A549 treated with DMSO at 1 μM for 4 hours (cell line): ENCODE results near the gene RPL3. TPM values are rescaled to one million over a fixed set of nuclear protein-coding genes. Genes with fewer than 3 reads are reported as not detected.

Source experiments
- total RNA-seq: library from RNA; stranded (reverse); fragments of 200-300 nt; extraction: Qiagen RNA extraction; gene quantifications from 5 replicates; pipeline ENCODE4 v1.2.3, GENCODE V29; 2022; ENCODE audit warnings: low read depth

The RPL3 gene
- total RNA-seq, result 1,696 to 2,516 TPM (median 1,732 TPM) in 5 replicates

GRCh38 chr22:39319284-39320022, at the start of gene RPL3:
TSS of gene RPL3 (minus strand) at chr22:39319623. CDS start at chr22:39319597, 26 bp downstream.

GRCh38 chr22:39349967-39350726, 30.7 kb upstream of the RPL3 start, which contains the start of gene SYNGR1:
TSS of gene SYNGR1 (plus strand) at chr22:39349991. CDS start at chr22:39350011, 20 bp downstream.

Other genes with a start within 250 kb of the RPL3 start
- 0.05 to 0.08 TPM in 2 of 5 replicates, not detected in the others for gene APOBEC3G, start 242.3 kb downstream of the RPL3 start, total RNA-seq
- gene APOBEC3H, start 222.4 kb downstream of the RPL3 start, total RNA-seq, result 0.14 to 0.59 TPM (median 0.47 TPM) in 4 of 5 replicates, not detected in the other
- 0.84 to 1.5 TPM (median 1.3 TPM) in 5 replicates for gene CBX7, start 166.9 kb downstream of the RPL3 start, total RNA-seq
- 3.5 to 4.7 TPM (median 4.3 TPM) in 5 replicates for gene PDGFB, start 74.6 kb downstream of the RPL3 start, total RNA-seq
- 9.2 to 14.8 TPM (median 10.9 TPM) in 5 replicates for gene SYNGR1, start 30.4 kb upstream of the RPL3 start, total RNA-seq
- gene TAB1, start 80.2 kb upstream of the RPL3 start, total RNA-seq, result 9.4 to 12.0 TPM (median 10.8 TPM) in 5 replicates
- gene MGAT3, start 137.4 kb upstream of the RPL3 start, total RNA-seq, result 0.15 to 0.64 TPM (median 0.45 TPM) in 5 replicates
- gene MIEF1, start 182.7 kb upstream of the RPL3 start, total RNA-seq, result 25.7 to 27.3 TPM (median 26.4 TPM) in 5 replicates
- gene ATF4, start 200.9 kb upstream of the RPL3 start, total RNA-seq, result 339 to 379 TPM (median 375 TPM) in 5 replicates
- 81.5 to 115 TPM (median 101 TPM) in 5 replicates for gene RPS19BP1, start 213.1 kb upstream of the RPL3 start, total RNA-seq